Measurements from ENCODE around the gene TAF5L.

GRCh38 chr1:229631966-229632365 lies 6.0 kb upstream of the TAF5L start:
- TF ChIP-seq ATF3 (IDR thresholded peaks at IDR 0.05; ENCODE audit: borderline replicate concordance, extremely low read depth, low read depth, low read length) (no peak), ATF2 (IDR thresholded peaks at IDR 0.05; ENCODE audit: low read length) (no peak)

Data from GM12878 (cell line).